ENCODE results near the gene HSFX4.
A peak's percentile ranks its signal among the peaks of the same experiment; 100 is the strongest.
"Not testable (repeated sequence)": the region's sequence is repeated elsewhere in the genome, so short reads cannot be mapped to it uniquely, and the experiment has no call there.

The HSFX4 gene

GRCh38 chrX:149929400-149929799 lies at the start of gene HSFX4:
Gene HSFX4 (plus strand): TSS chrX:149929573. CDS start chrX:149929645, 72 bp downstream.
- not testable (repeated sequence) for DNase-seq

- no peak for DNase-seq
These were observed 48.2 kb upstream of the HSFX4 start, which contains the start of gene MAGEA8 for GRCh38 chrX:149881081-149881711. Gene MAGEA8 (plus strand): TSS chrX:149881183. CDS start chrX:149884273, 3,090 bp downstream.

GRCh38 chrX:149890828-149891227 lies 38.5 kb upstream of the HSFX4 start:
- not testable (repeated sequence) for DNase-seq

GRCh38 chrX:149898554-149898953 lies 30.8 kb upstream of the HSFX4 start:
- no peak for DNase-seq

GRCh38 chrX:149903889-149904748 lies 25.3 kb upstream of the HSFX4 start:
- DNase-seq = peak; percentile 10

GRCh38 chrX:149908308-149908707 lies 21.1 kb upstream of the HSFX4 start:
- DNase-seq = no peak

- no peak for DNase-seq
These were observed 20.6 kb upstream of the HSFX4 start for GRCh38 chrX:149908727-149909126.

GRCh38 chrX:149909324-149910177 lies 19.8 kb upstream of the HSFX4 start:
- DNase-seq = no peak

GRCh38 chrX:149910178-149910695 lies 19.1 kb upstream of the HSFX4 start:
- DNase-seq = no peak

- DNase-seq = no peak
These were observed 12.5 kb upstream of the HSFX4 start for GRCh38 chrX:149916745-149917392.

- not testable (repeated sequence) for DNase-seq
These were observed 5.5 kb upstream of the HSFX4 start for GRCh38 chrX:149923836-149924235.

GRCh38 chrX:149924434-149924833 lies 4.9 kb upstream of the HSFX4 start:
- DNase-seq = not testable (repeated sequence)

- not testable (repeated sequence) for DNase-seq
These were observed 2.0 kb upstream of the HSFX4 start for GRCh38 chrX:149927245-149927963.

- DNase-seq = not testable (repeated sequence)
These were observed 1.5 kb upstream of the HSFX4 start for GRCh38 chrX:149927964-149928258.

- not testable (repeated sequence) for DNase-seq
These were observed 738 bp upstream of the HSFX4 start for GRCh38 chrX:149928635-149929034.

- DNase-seq = not testable (repeated sequence)
These were observed 2.0 kb downstream of the HSFX4 start for GRCh38 chrX:149931355-149931754.

- not testable (repeated sequence) for DNase-seq
These were observed 2.8 kb downstream of the HSFX4 start for GRCh38 chrX:149932150-149932549.

- DNase-seq = not testable (repeated sequence)
These were observed 3.6 kb downstream of the HSFX4 start for GRCh38 chrX:149932970-149933369.

- not testable (repeated sequence) for DNase-seq
These were observed 4.2 kb downstream of the HSFX4 start for GRCh38 chrX:149933547-149933946.

- DNase-seq = not testable (repeated sequence)
These were observed 8.0 kb downstream of the HSFX4 start for GRCh38 chrX:149937328-149937727.

GRCh38 chrX:149937871-149938426 lies 8.6 kb downstream of the HSFX4 start:
- DNase-seq = peak; percentile 3

All from EL (cell line).